Activated T-helper 1 cell treated with anti-CD3 and anti-CD28 coated beads, Interleukin-12 subunit alpha, Interleukin-12 subunit beta, Interleukin-2, Interleukin-4 antibody, amounts not matched to agents 30 ng/mL and 10 ng/mL and 1 ng/mL, durations not matched to agents 14 hours and 24 hours and 36 hours (primary cell): ENCODE data around the gene ADRA2B. TPM values are rescaled to one million over a fixed set of nuclear protein-coding genes. Genes with fewer than 3 reads are reported as not detected.

Experiments
- DNase-seq: peaks from one replicate; pipeline ENCODE4 v3.0.0; 2021; ENCODE audit warnings: low spot score
- H3K27ac Mint-ChIP-seq: one replicate; pipeline ENCODE4 v1.8.0; 2021; ENCODE audit warnings: mild to moderate bottlenecking, mixed read lengths
- H3K27me3 Mint-ChIP-seq: one replicate; pipeline ENCODE4 v1.8.0; 2022; ENCODE audit warnings: mild to moderate bottlenecking, moderate library complexity, mixed read lengths; ENCODE audit not compliant: insufficient read depth
- H3K36me3 Mint-ChIP-seq: one replicate; pipeline ENCODE4 v1.8.0; 2021; ENCODE audit warnings: low read depth, mixed read lengths
- H3K4me1 Mint-ChIP-seq: one replicate; pipeline ENCODE4 v1.8.0; 2021; ENCODE audit warnings: low read depth, mixed read lengths
- H3K4me3 Mint-ChIP-seq: one replicate; pipeline ENCODE4 v1.8.0; 2021; ENCODE audit warnings: mild to moderate bottlenecking, moderate library complexity, mixed read lengths
- H3K9me3 Mint-ChIP-seq: one replicate; pipeline ENCODE4 v1.8.0; 2021; ENCODE audit warnings: mixed read lengths
- intact Hi-C: fragments of 100-400 bp; cut with micrococcal nuclease; formaldehyde crosslinking; loops from one replicate; pipeline ENCODE4 v1.15.1; 2024
- total RNA-seq: library from RNA; stranded (reverse); gene quantifications from 2 replicates; pipeline ENCODE4 v1.2.3, GENCODE V29; 2022

The ADRA2B gene
- total RNA-seq, 1 donor from 2014 or later: 0.21 TPM

DNA sequence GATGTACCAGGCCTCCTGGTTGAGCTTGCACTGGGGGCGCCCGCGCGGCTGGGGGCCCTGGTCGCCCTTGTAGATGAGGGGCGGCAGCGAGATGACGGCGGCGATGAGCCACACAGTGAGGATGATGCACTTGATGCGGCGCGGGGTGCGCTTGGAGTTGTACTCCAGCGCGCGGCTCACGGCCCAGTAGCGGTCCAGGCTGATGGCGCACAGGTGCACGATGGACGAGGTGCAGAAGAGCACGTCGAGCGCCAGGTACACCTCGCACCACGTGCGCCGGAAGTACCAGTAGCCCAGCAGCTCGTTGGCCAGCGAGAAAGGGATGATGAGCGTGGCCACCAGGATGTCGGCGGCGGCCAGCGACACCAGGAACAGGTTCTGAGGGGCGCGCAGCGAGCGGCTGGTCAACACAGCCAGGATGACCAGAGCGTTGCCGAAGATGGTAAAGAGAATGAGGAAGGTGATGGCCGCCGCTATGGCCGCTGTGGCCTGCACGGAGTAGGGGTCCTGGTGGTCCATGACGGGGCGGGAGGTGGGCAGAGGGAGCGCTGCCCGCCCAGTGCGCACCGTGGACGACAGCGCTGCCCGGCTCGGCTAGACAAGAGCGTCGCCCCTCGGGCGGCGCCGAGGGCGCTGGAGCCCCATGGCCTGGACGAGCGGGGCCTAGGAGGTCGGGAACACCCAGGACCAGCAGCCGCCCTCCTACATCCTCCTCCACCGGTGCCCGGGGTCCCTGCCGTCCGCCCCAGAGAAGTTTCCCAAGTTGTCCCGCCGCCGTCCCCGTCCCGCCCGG is 544 bp downstream of the ADRA2B start:
- no peak for DNase-seq
- H3K27me3 Mint-ChIP-seq: peaks cover 30% of the 10 kb centered on the region
- no peaks in the 10 kb centered on the region for H3K9me3 Mint-ChIP-seq
- no peak overlapping the region for H3K27ac Mint-ChIP-seq
- intact Hi-C loops: loop anchor here (1.0 to 5.0 kb wide), 3 partner anchors 29 to 151 kb away; partner anchors contain the start of genes CIAO1, DUSP2 and TMEM127
- peaks cover 28% of the 10 kb centered on the region for H3K4me1 Mint-ChIP-seq
- no peaks in the 10 kb centered on the region for H3K36me3 Mint-ChIP-seq
- peak overlapping the region; percentile 83 for H3K4me3 Mint-ChIP-seq

DNA sequence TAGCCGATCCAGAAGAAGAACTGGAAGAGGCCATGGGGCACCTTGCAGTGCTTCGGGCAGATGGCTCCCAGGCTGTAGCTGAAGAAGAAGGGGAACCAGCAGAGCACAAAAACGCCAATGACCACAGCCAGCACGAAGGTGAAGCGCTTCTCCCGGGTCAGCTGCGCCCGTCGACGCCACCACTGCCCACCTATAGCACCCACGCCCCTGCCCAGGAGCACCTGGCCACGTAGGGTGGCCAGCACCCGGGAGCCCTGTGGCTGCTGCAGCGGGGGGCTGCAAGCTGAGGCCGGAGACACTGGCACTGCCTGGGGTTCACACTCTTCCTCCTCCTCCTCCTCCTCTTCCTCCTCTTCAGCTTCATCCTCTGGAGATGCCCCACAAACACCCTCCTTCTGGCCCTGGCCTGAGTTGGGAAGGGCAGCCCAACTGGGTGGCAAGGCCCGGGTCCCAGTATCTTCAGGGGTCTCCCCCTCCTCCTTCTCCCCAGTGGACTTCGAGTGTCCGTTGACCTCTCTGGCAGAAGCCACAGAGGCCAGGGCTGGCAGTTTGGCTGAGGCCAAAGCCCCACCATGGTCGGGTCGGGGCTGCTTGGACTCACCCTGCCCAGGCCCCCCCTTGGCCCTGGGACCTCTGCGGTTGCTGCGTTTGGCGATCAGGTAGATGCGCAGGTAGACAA is 1.3 kb downstream of the ADRA2B start:
- peaks cover 27% of the 10 kb centered on the region for H3K27me3 Mint-ChIP-seq
- intact Hi-C loops: loop anchor here (5.0 kb wide), 1 partner anchor 152 kb away; the partner anchor contains the start of genes CIAO1 and TMEM127
- peak overlapping the region; percentile 83 for H3K4me3 Mint-ChIP-seq
- H3K36me3 Mint-ChIP-seq: no peaks in the 10 kb centered on the region
- no peak overlapping the region for H3K27ac Mint-ChIP-seq
- no peak for DNase-seq
- H3K9me3 Mint-ChIP-seq: no peaks in the 10 kb centered on the region
- H3K4me1 Mint-ChIP-seq: peaks cover 20% of the 10 kb centered on the region

GRCh38 chr2:96114546-96114902 is 1.8 kb downstream of the ADRA2B start:
- DNase-seq: no peak
- peaks cover 23% of the 10 kb centered on the region for H3K27me3 Mint-ChIP-seq
- intact Hi-C loops: no loop called here
- no peak overlapping the region for H3K4me3 Mint-ChIP-seq
- H3K27ac Mint-ChIP-seq: no peak overlapping the region
- peaks cover 17% of the 10 kb centered on the region for H3K4me1 Mint-ChIP-seq
- H3K36me3 Mint-ChIP-seq: no peaks in the 10 kb centered on the region
- H3K9me3 Mint-ChIP-seq: no peaks in the 10 kb centered on the region

DNA sequence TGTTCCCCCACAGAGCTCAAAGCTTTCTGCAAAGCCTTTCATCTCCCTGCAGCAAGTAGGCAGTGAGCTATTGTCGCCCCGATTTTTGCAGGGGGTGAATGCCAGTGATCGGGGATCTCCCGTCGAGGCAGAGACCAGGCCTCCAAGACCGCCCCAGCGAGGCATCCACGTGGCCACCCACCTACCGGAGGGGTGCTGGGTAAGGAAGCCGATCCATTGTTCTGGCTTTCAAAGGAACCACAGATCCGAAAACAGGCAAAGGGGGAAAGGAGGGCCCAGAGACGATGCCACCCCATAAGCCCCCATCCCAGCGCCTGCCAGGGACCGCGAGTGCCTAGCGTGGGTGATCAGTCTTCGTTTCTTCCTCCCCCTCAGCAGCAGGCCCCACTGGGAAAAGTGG is 2.4 kb downstream of the ADRA2B start:
- intact Hi-C loops: no loop called here
- Mint-ChIP-seq H3K4me3 (no peak overlapping the region), H3K9me3 (no peaks in the 10 kb centered on the region), H3K4me1 (peaks cover 17% of the 10 kb centered on the region), H3K27ac (no peak overlapping the region), H3K27me3 (peaks cover 20% of the 10 kb centered on the region), H3K36me3 (no peaks in the 10 kb centered on the region)
- no peak for DNase-seq

GRCh38 chr2:96113367-96113677 is 3.0 kb downstream of the ADRA2B start:
- Mint-ChIP-seq H3K9me3 (no peaks in the 10 kb centered on the region), H3K4me1 (peaks cover 17% of the 10 kb centered on the region), H3K27me3 (peaks cover 19% of the 10 kb centered on the region), H3K4me3 (no peak overlapping the region), H3K27ac (no peak overlapping the region), H3K36me3 (no peaks in the 10 kb centered on the region)
- DNase-seq: no peak
- intact Hi-C loops: no loop called here

GRCh38 chr2:96112501-96113366 is 3.6 kb downstream of the ADRA2B start:
- Mint-ChIP-seq H3K4me3 (no peak overlapping the region), H3K27ac (no peak overlapping the region), H3K9me3 (no peaks in the 10 kb centered on the region), H3K4me1 (peaks cover 14% of the 10 kb centered on the region), H3K27me3 (peaks cover 15% of the 10 kb centered on the region), H3K36me3 (no peaks in the 10 kb centered on the region)
- no peak for DNase-seq
- intact Hi-C loops: no loop called here

DNA sequence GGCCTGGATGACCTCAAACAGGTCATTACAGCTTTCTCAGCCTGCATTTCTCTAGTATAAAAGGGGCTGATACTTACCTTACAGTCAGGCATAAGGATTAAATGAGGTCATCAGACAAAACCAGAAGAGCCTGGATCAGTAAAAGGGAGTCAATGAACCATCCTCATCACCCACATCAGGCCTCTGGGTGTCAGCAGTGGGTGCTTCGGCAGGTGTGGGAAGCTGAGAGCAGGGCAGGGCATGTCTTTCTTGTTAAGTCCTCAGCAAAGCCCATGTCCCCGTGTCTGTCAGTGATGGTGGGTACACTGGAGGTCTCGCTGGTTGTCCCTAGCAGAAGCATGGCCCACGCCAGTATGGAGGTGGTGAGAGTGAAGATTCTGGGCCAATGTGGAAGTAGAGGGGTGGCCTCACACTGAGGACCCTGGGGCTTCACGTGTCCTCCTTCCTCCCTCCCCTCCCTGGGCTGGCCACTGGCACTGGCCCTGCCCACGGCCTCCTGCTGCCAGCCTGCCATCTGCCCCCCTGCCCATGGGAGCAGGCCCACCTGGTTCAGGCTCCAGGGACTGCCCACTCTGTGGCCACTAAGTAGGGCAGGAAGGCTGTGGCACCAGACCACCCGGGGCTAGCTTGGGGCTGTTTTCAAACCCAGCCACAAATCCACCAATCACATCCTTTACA is 4.4 kb downstream of the ADRA2B start:
- Mint-ChIP-seq H3K27me3 (peaks cover 16% of the 10 kb centered on the region), H3K36me3 (no peaks in the 10 kb centered on the region), H3K4me1 (peaks cover 7% of the 10 kb centered on the region), H3K27ac (no peak overlapping the region), H3K4me3 (no peak overlapping the region), H3K9me3 (no peaks in the 10 kb centered on the region)
- intact Hi-C loops: no loop called here
- DNase-seq: no peak

DNA sequence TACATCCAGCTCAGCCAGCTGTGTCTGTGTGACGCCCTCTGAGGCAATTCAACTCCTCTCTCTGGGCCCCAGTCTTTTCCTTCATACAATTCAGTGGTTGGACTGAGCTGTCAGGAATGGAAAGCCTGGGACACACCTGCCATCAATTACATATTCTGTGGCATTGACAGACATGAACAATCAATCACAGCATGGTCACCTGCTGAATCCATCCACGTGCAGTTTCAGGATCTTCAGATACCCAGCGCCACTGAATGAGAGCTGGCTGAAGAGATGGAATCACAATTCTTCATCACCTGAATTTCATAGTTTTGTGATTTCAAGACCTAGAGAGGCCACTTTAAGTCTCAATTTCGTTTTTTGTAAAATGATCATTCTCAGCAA is 5.1 kb downstream of the ADRA2B start:
- Mint-ChIP-seq H3K9me3 (no peaks in the 10 kb centered on the region), H3K4me1 (peaks cover 7% of the 10 kb centered on the region), H3K27ac (no peak overlapping the region), H3K27me3 (peaks cover 16% of the 10 kb centered on the region), H3K4me3 (no peak overlapping the region), H3K36me3 (no peaks in the 10 kb centered on the region)
- DNase-seq: no peak
- intact Hi-C loops: no loop called here

DNA sequence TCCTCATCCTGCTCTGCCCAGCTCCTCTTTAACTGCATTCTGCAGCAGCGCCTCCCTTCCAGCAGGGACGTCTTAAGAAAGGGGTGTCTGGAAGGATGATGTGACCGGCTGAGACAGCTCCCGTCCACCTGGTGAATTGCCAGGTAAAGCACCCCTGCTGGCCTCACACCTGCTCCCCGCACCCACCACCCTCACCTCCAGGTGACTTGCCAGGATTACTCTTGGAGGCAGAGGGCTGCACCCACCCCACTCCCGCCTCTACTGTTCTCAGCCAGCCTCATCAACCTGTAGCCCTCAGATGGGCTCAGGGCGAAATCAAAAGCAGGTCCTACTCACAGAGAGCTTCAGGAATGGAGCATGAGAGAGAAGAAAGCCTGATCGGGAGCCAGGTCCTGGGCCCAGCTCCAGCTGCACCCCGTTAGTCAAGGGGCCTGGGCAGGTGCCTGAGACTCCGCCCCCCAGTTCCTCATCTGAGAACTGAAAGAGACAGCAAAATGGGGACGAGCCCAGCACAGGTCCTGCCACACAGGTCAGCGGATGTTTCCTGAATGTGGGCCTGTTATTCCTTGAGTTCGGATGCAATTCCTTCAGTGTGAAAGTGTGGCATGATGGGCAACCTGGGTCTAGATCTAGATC is 5.6 kb downstream of the ADRA2B start:
- H3K9me3 Mint-ChIP-seq: no peaks in the 10 kb centered on the region
- peaks cover 6% of the 10 kb centered on the region for H3K4me1 Mint-ChIP-seq
- no peak overlapping the region for H3K27ac Mint-ChIP-seq
- no peak overlapping the region for H3K4me3 Mint-ChIP-seq
- DNase-seq: no peak
- peaks cover 15% of the 10 kb centered on the region for H3K27me3 Mint-ChIP-seq
- intact Hi-C loops: no loop called here
- H3K36me3 Mint-ChIP-seq: no peaks in the 10 kb centered on the region

DNA sequence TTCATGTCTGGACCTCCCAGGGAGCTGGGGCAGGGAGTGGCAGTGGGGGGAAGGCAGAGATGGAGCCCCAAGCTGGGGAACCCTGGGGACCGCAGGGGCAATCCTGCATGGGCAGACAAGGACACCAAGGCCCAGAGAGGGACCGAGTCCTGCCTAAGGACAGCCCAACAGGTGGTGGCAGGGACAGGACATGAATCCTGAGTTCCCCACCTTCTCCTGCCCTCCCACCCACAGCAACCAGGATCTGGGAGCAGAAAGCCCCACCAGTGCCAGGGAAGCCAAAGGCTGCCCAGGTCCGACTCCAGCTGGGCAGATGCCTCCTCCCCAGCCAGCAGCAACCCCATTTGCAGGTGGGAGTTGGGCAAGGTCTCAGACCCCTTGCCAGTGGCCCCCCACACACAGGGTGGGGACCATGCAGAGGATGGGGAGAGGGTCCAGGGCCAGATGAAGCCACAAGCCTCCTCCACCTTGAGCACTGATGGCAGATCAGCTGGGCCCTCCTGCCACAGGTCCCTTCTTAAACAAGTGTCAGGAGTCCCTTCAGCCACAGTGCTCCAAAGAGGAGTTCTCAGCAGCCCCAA is 6.3 kb downstream of the ADRA2B start:
- H3K9me3 Mint-ChIP-seq: peaks cover 7% of the 10 kb centered on the region
- intact Hi-C loops: no loop called here
- no peaks in the 10 kb centered on the region for H3K4me1 Mint-ChIP-seq
- peaks cover 8% of the 10 kb centered on the region for H3K27me3 Mint-ChIP-seq
- H3K4me3 Mint-ChIP-seq: no peak overlapping the region
- no peak for DNase-seq
- H3K27ac Mint-ChIP-seq: no peak overlapping the region
- H3K36me3 Mint-ChIP-seq: no peaks in the 10 kb centered on the region

- Mint-ChIP-seq H3K36me3 (no peaks in the 10 kb centered on the region), H3K27me3 (peaks cover 8% of the 10 kb centered on the region), H3K4me1 (no peaks in the 10 kb centered on the region), H3K9me3 (peaks cover 10% of the 10 kb centered on the region), H3K4me3 (no peak overlapping the region), H3K27ac (no peak overlapping the region)
- intact Hi-C loops: no loop called here
- no peak for DNase-seq
Observed at GRCh38 chr2:96109361-96109680, 7.0 kb downstream of the ADRA2B start.
